Measurements from ENCODE around the gene KCTD17. TPM values are rescaled to one million over a fixed set of nuclear protein-coding genes. Genes with fewer than 3 reads are reported as not detected.

KCTD17 gene
- total and polyA plus RNA-seq, 3 experiments from 2014 or later, result 12.9 to 44.8 (median 40.8) TPM

DNA sequence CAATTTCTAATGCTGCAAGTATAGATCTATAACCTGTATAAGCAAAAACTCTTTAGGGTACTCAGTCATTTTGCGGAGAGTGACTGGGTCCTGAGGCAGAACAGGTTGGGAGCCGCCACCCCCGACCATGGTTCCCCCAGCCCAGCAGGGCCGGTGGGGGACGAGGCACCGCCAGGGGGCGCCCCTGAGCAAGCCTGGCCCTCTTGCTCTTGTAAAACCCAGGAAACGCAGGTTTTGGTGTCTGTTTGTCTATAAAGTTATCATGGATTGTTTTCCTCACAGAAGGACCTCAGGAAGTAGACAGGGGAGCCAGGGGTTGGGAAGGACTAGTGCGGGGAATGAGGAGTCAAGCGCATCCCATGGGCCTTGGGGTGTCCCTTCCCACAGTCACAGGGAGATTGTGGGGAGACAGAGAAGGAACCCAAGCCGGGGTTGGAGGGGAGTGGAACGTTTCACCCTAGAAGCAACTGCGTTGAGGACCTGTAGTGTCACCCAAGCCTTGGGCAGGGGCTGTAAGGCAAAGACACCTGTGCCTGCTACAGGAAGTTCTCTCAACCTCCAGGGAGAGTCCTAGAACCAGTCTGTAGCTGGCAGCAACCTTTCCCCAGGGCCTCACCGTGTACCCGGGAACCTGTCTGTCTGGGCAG is 26.4 kb downstream of the KCTD17 start:
- H3K27ac Mint-ChIP-seq, result peak overlapping the region; percentile 81 to 100 (median 98)
- peak; percentile 74 to 87 (median 79) for DNase-seq
- peak overlapping the region in 6 of 7 donors; percentile 13 to 66 (median 37) for H3K4me3 Mint-ChIP-seq
- peaks cover 29 to 41% (median 31%) of the 10 kb centered on the region in 3 donors for H3K4me1 Mint-ChIP-seq
- H3K9me3 Mint-ChIP-seq, result no peaks in the 10 kb centered on the region
- Histone ChIP-seq H3K27ac (ENCODE audit: low read depth, low read length) (no peak overlapping the region), H3K4me3 (ENCODE audit: low read length) (no peak overlapping the region), H3K36me3 (ENCODE audit: insufficient read depth, low read length) (no peaks in the 10 kb centered on the region), H3K4me1 (ENCODE audit: insufficient read depth, low read length) (peaks cover 38% of the 10 kb centered on the region), H3K9me3 (ENCODE audit: low read length) (no peaks in the 10 kb centered on the region), H3K27me3 (ENCODE audit: insufficient read depth, low read length, poor library complexity, severe bottlenecking) (no peaks in the 10 kb centered on the region)
- H3K27me3 Mint-ChIP-seq, result peaks cover 3 to 10% of the 10 kb centered on the region in 2 donors
- ChIA-PET CTCF (interaction anchor here (0.6 to 2.4 kb wide), 8 partner anchors 42 to 296 kb away, joined by 3 to 36 read pairs (median 3); no protein-coding TSS in a partner anchor), POLR2A (interaction anchor here (0.6 kb wide), 1 partner anchor 10 kb away, joined by 3 read pairs; no protein-coding TSS in a partner anchor)
- no peaks in the 10 kb centered on the region for H3K36me3 Mint-ChIP-seq

DNA sequence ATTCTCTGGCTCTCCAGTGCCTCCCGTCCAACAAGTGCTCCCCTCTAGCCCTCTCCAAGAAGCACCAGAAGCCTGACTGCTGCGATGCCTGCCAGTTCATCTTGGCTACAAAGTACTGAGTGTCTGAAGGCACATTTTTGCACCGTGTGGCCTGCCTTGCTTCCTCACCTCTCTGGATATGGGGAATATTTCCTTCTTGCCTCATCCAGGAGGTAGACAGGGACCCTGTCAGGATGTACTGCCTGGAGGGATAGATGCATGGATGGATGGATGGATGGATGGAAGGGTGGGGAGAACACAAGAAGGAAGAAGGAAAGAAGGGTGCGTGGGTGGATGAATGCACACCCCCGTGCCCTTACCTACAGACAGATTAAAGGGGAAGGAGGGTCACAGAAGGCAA is 27.6 kb downstream of the KCTD17 start:
- H3K9me3 Mint-ChIP-seq, result no peaks in the 10 kb centered on the region
- POLR2A ChIA-PET, result interaction anchor here (0.5 to 1.5 kb wide), 5 partner anchors 43 to 1121 kb away, joined by 4 to 8 read pairs (median 7); partner anchors contain the start of gene IL2RB
- CTCF ChIA-PET, result interaction anchor here (0.8 to 2.4 kb wide), 15 partner anchors 18 to 379 kb away, joined by 3 to 36 read pairs (median 4); partner anchors contain the start of gene IL2RB
- peak overlapping the region; percentile 96 to 100 (median 98) for H3K27ac Mint-ChIP-seq
- DNase-seq, result no peak
- peaks cover 3 to 10% of the 10 kb centered on the region in 2 donors for H3K27me3 Mint-ChIP-seq
- H3K9me3 ChIP-seq (ENCODE audit: low read length), result no peaks in the 10 kb centered on the region
- H3K4me3 Mint-ChIP-seq, result peak overlapping the region; percentile 25 to 75 (median 58)
- peaks cover 29 to 41% (median 31%) of the 10 kb centered on the region in 3 donors for H3K4me1 Mint-ChIP-seq
- H3K4me1 ChIP-seq (ENCODE audit: insufficient read depth, low read length), result peaks cover 38% of the 10 kb centered on the region
- no peaks in the 10 kb centered on the region for H3K36me3 ChIP-seq (ENCODE audit: insufficient read depth, low read length)
- peak overlapping the region; percentile 14 for H3K4me3 ChIP-seq (ENCODE audit: low read length)
- H3K36me3 Mint-ChIP-seq, result no peaks in the 10 kb centered on the region
- H3K27ac ChIP-seq (ENCODE audit: low read depth, low read length), result peak overlapping the region; percentile 58
- H3K27me3 ChIP-seq (ENCODE audit: insufficient read depth, low read length, poor library complexity, severe bottlenecking), result no peaks in the 10 kb centered on the region

DNA sequence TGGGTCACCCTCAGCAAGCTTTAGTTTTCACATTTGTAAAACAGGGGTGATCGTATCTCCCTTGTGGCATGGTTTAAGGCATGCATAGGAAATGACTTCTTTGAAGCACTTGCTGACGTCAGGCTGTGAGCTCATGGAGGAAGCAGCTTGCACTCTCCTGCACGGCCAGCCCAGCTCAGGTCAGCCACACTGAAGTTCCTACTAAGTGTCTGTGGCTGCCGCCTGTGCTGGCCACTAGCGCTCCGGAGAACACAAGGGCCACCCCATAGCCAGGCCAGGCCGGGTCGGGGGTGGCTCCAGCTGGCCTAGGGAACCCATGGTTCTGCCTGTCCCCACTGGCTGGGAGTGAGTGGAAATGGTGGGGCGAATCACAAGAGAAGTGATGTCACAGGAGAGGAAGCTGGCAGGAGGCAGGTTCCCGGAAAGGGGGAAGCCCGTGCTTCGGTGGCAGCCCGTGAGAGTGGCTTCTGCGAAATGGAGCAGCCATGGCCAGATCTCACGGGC is 28.2 kb downstream of the KCTD17 start:
- POLR2A ChIA-PET, result interaction anchor here (0.5 to 1.5 kb wide), 6 partner anchors 42 to 1121 kb away, joined by 3 to 8 read pairs (median 6); partner anchors contain the start of gene IL2RB
- H3K9me3 ChIP-seq (ENCODE audit: low read length), result no peaks in the 10 kb centered on the region
- DNase-seq, result peak; percentile 65 to 91 (median 89)
- H3K36me3 ChIP-seq (ENCODE audit: insufficient read depth, low read length), result no peaks in the 10 kb centered on the region
- CTCF ChIA-PET, result interaction anchor here (0.7 to 2.4 kb wide), 17 partner anchors 19 to 378 kb away, joined by 3 to 36 read pairs (median 4); partner anchors contain the start of gene IL2RB
- Mint-ChIP-seq H3K4me1 (peaks cover 29 to 41% (median 31%) of the 10 kb centered on the region in 3 donors), H3K27ac (peak overlapping the region; percentile 96 to 100 (median 98)), H3K36me3 (no peaks in the 10 kb centered on the region), H3K9me3 (no peaks in the 10 kb centered on the region), H3K4me3 (peak overlapping the region; percentile 25 to 84 (median 72)), H3K27me3 (peaks cover 3 to 8% of the 10 kb centered on the region in 2 donors)
- H3K27me3 ChIP-seq (ENCODE audit: insufficient read depth, low read length, poor library complexity, severe bottlenecking), result no peaks in the 10 kb centered on the region
- H3K4me1 ChIP-seq (ENCODE audit: insufficient read depth, low read length), result peaks cover 38% of the 10 kb centered on the region
- H3K4me3 ChIP-seq (ENCODE audit: low read length), result peak overlapping the region; percentile 14
- peak overlapping the region; percentile 58 for H3K27ac ChIP-seq (ENCODE audit: low read depth, low read length)

DNA sequence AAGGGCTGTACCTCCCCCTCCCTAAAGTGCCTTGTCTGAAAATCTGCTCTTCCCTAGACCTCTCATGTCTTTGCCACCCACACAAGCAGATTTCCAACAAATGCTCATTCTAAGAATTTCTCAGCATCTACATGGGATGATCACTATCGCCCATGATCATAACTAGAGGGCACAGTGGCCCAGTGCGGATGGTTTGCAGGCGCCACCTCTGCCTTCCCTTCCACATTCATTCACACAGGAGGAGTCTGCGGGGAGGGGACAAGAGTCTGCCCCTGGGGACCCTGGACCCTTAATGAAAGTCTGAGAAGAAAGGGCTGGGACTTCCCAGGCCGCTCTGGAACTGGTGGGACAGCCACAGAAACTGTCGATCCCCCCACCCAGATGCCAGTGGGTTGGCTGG is 28.9 kb downstream of the KCTD17 start:
- Mint-ChIP-seq H3K4me1 (peaks cover 29 to 41% (median 31%) of the 10 kb centered on the region in 3 donors), H3K4me3 (peak overlapping the region in 5 of 7 donors; percentile 36 to 75 (median 72)), H3K36me3 (no peaks in the 10 kb centered on the region), H3K27me3 (peaks cover under 1 to 3% of the 10 kb centered on the region in 2 donors), H3K27ac (peak overlapping the region; percentile 96 to 100 (median 98)), H3K9me3 (no peaks in the 10 kb centered on the region)
- DNase-seq, result no peak
- CTCF ChIA-PET, result interaction anchor here (1.1 to 2.4 kb wide), 8 partner anchors 19 to 180 kb away, joined by 3 to 36 read pairs (median 6); no protein-coding TSS in a partner anchor
- H3K27ac ChIP-seq (ENCODE audit: low read depth, low read length), result peak overlapping the region; percentile 58
- H3K9me3 ChIP-seq (ENCODE audit: low read length), result no peaks in the 10 kb centered on the region
- POLR2A ChIA-PET, result interaction anchor here (0.9 to 1.5 kb wide), 2 partner anchors 119 to 138 kb away, joined by 3 to 7 read pairs; no protein-coding TSS in a partner anchor
- peaks cover 38% of the 10 kb centered on the region for H3K4me1 ChIP-seq (ENCODE audit: insufficient read depth, low read length)
- no peaks in the 10 kb centered on the region for H3K27me3 ChIP-seq (ENCODE audit: insufficient read depth, low read length, poor library complexity, severe bottlenecking)
- no peaks in the 10 kb centered on the region for H3K36me3 ChIP-seq (ENCODE audit: insufficient read depth, low read length)
- peak overlapping the region; percentile 6 for H3K4me3 ChIP-seq (ENCODE audit: low read length)

DNA sequence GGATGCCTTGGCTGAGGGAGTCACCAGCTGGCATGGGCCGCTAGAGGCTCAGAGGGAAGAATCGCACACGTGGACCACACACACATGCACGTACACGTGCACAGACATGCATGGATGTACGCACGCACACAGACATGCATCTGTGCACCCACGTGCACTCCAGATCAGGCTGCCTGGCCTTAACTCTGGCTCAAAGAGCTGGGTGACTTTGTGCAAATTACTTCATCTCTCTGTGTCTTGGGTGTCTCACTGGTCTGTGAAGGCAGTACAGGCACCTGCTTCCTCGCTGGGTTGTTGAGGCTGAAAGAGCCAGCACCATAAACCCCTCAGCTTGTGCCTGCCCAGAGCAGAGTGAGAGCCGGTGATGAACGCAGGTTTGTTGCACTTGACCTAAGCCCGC is 29.3 kb downstream of the KCTD17 start:
- Mint-ChIP-seq H3K27ac (peak overlapping the region in 7 of 8 donors; percentile 85 to 100 (median 99)), H3K4me1 (peaks cover 29 to 41% (median 31%) of the 10 kb centered on the region in 3 donors), H3K27me3 (peaks cover 0 to 3% of the 10 kb centered on the region in 2 donors), H3K36me3 (no peaks in the 10 kb centered on the region), H3K4me3 (no peak overlapping the region), H3K9me3 (no peaks in the 10 kb centered on the region)
- no peaks in the 10 kb centered on the region for H3K36me3 ChIP-seq (ENCODE audit: insufficient read depth, low read length)
- no peaks in the 10 kb centered on the region for H3K27me3 ChIP-seq (ENCODE audit: insufficient read depth, low read length, poor library complexity, severe bottlenecking)
- peaks cover 38% of the 10 kb centered on the region for H3K4me1 ChIP-seq (ENCODE audit: insufficient read depth, low read length)
- ChIA-PET CTCF (interaction anchor here (0.8 kb wide), 1 partner anchor 161 kb away, joined by 4 read pairs; no protein-coding TSS in a partner anchor), POLR2A (no interaction called here)
- no peaks in the 10 kb centered on the region for H3K9me3 ChIP-seq (ENCODE audit: low read length)
- H3K27ac ChIP-seq (ENCODE audit: low read depth, low read length), result no peak overlapping the region
- H3K4me3 ChIP-seq (ENCODE audit: low read length), result no peak overlapping the region
- no peak for DNase-seq

DNA sequence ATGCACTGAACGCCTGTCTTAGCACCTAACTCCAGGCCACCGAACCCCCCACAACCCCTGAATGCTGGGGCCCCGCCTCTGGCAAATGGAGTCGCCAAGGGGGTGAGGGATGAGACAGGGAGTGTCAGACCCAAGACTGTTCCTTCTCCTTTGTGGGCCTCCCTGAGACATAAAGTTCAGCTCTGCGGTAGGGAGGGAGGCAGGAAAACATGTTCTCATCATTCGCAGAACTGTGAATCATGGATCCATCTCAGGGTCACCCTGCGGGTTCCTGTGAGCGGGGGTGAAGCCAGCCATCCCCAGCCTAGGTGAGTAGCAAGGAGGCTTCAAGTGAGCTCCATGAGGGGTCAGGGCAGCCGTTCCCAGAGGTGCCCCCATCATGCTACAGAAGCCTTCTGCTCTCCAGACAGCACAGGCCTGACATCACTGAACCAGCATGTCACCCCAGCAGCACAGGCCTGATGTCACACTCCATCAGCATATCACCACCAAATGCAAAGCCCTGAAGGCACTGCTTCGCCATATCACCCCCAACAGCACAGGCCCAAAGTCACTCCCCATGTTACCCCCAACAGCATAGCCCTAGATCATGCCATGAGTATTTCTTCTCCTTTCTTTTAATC is 30.8 kb downstream of the KCTD17 start:
- no peak overlapping the region for H3K4me3 ChIP-seq (ENCODE audit: low read length)
- no peak overlapping the region for H3K27ac ChIP-seq (ENCODE audit: low read depth, low read length)
- H3K4me1 ChIP-seq (ENCODE audit: insufficient read depth, low read length), result peaks cover 38% of the 10 kb centered on the region
- H3K36me3 Mint-ChIP-seq, result no peaks in the 10 kb centered on the region
- no peak overlapping the region for H3K4me3 Mint-ChIP-seq
- peaks cover 29 to 38% (median 31%) of the 10 kb centered on the region in 3 donors for H3K4me1 Mint-ChIP-seq
- ChIA-PET POLR2A (no interaction called here), CTCF (no interaction called here)
- no peaks in the 10 kb centered on the region for H3K9me3 Mint-ChIP-seq
- peak overlapping the region in 7 of 8 donors; percentile 11 to 99 (median 77) for H3K27ac Mint-ChIP-seq
- peaks cover 0 to 3% of the 10 kb centered on the region in 2 donors for H3K27me3 Mint-ChIP-seq
- no peaks in the 10 kb centered on the region for H3K27me3 ChIP-seq (ENCODE audit: insufficient read depth, low read length, poor library complexity, severe bottlenecking)
- no peaks in the 10 kb centered on the region for H3K36me3 ChIP-seq (ENCODE audit: insufficient read depth, low read length)
- H3K9me3 ChIP-seq (ENCODE audit: low read length), result no peaks in the 10 kb centered on the region
- no peak for DNase-seq

DNA sequence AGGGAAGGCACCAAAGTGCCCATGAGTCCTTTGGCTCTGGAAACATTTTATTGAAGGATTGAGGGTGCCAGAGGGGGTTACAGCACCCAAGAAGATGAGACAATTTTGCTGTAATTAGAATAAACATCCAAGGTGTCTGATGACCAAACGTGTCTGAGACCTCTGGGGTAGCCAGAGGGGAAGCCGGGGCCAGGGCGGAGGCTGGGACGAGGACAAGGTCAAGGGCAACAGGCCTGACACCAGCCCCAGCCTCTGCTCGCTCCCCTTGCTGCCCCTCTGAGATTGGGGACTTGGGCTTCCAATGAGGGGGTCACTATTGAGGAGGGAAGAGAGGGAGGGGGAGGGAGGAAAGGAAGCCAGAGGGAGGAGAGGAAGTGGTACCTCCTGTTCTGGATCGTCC is 32.4 kb downstream of the KCTD17 start:
- no peak overlapping the region for H3K27ac ChIP-seq (ENCODE audit: low read depth, low read length)
- no peaks in the 10 kb centered on the region for H3K36me3 Mint-ChIP-seq
- no peak for DNase-seq
- H3K27ac Mint-ChIP-seq, result peak overlapping the region in 4 of 8 donors; percentile 85 to 97 (median 88)
- POLR2A ChIA-PET, result no interaction called here
- no peak overlapping the region for H3K4me3 ChIP-seq (ENCODE audit: low read length)
- H3K36me3 ChIP-seq (ENCODE audit: insufficient read depth, low read length), result no peaks in the 10 kb centered on the region
- no peaks in the 10 kb centered on the region for H3K9me3 ChIP-seq (ENCODE audit: low read length)
- H3K4me3 Mint-ChIP-seq, result no peak overlapping the region
- peaks cover 0 to 3% of the 10 kb centered on the region in 2 donors for H3K27me3 Mint-ChIP-seq
- no peaks in the 10 kb centered on the region for H3K9me3 Mint-ChIP-seq
- CTCF ChIA-PET, result no interaction called here
- H3K4me1 Mint-ChIP-seq, result peaks cover 17 to 24% (median 19%) of the 10 kb centered on the region in 3 donors
- peaks cover 26% of the 10 kb centered on the region for H3K4me1 ChIP-seq (ENCODE audit: insufficient read depth, low read length)
- no peaks in the 10 kb centered on the region for H3K27me3 ChIP-seq (ENCODE audit: insufficient read depth, low read length, poor library complexity, severe bottlenecking)

Measured in CD8-positive, alpha-beta memory T cell (primary cell).